ENCODE data around the gene RALGPS1. TPM values are rescaled to one million over a fixed set of nuclear protein-coding genes. Genes with fewer than 3 reads are reported as not detected.
"Not testable (repeated sequence)": the region's sequence is repeated elsewhere in the genome, so short reads cannot be mapped to it uniquely, and the experiment has no call there.

The RALGPS1 gene
- total RNA-seq, 1 experiment from 2014 or later = 2.2 TPM

- no peak for DNase-seq (ENCODE audit: low spot score)
These were observed 74.3 kb downstream of the RALGPS1 start for GRCh38 chr9:126988857-126989256.

DNA sequence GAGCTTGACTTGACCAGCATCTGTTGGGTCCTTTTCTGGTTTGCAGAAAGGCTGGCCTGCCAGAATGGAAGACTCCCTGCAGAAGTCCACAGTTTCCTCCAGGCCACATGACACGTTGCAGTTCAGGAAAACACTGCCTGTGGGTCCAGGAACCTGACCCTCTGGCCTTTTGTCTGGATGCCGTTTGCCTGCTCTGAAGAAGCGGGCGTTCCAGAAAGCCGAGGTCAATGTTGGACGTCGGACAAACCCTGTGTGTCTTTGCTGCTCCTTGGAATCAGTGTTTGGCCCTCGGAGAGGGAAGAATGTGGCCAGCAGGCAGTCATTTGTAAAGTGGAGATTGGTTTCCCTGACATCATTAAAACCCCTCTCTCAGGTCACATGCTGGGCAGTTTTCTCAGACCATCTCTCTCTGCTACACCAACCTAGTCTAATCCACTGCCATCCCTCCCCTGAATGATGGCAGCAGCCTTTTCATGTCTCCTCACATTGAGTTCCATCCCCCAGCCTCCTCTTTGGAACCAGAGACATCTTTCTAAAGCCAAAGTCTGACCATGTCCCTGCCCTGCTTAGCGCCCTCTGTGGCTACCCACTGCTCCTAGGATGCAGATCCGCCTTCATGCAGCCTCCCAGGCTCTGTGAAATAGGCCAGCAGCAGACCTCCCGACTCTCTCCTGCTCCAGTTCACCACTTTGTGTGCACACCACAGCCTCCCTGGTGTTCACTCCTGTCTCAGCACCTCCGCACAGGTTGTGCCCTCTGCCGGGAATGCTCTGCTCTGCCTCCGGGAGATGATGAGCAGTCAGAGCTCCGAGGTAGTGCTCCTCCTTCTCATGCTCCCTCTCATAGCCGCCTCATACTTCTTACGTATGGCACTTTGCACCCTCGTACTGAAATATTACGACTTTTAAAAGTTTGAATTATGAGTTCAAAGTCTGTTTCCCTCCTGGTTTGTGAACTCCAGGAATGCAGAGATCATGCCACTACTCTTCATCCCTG is 75.6 kb downstream of the RALGPS1 start:
- no peak for DNase-seq (ENCODE audit: low spot score)

GRCh38 chr9:126991183-126991582 is 76.6 kb downstream of the RALGPS1 start:
- no peak for DNase-seq (ENCODE audit: low spot score)

DNA sequence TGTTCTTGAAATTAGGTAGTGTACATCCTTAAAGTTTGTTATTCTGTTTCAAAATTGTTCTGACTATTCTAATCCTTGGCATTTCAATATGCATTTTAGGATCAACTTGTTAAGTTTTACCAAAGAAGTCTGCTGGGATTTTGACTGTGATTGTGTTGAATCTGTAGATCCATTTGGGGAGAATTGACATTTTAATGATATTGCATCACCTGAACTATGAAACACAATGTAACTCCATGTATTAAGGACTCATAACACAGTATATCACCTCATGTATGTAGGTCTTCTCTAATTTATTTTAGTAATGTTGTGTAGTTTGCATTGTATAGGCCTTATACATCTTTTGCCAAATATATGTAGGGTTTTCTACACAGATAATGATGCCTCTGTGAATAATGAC is 77.8 kb downstream of the RALGPS1 start:
- no peak for DNase-seq (ENCODE audit: low spot score)

GRCh38 chr9:126999315-127000068 is 84.9 kb downstream of the RALGPS1 start:
- DNase-seq (ENCODE audit: low spot score) = no peak

DNA sequence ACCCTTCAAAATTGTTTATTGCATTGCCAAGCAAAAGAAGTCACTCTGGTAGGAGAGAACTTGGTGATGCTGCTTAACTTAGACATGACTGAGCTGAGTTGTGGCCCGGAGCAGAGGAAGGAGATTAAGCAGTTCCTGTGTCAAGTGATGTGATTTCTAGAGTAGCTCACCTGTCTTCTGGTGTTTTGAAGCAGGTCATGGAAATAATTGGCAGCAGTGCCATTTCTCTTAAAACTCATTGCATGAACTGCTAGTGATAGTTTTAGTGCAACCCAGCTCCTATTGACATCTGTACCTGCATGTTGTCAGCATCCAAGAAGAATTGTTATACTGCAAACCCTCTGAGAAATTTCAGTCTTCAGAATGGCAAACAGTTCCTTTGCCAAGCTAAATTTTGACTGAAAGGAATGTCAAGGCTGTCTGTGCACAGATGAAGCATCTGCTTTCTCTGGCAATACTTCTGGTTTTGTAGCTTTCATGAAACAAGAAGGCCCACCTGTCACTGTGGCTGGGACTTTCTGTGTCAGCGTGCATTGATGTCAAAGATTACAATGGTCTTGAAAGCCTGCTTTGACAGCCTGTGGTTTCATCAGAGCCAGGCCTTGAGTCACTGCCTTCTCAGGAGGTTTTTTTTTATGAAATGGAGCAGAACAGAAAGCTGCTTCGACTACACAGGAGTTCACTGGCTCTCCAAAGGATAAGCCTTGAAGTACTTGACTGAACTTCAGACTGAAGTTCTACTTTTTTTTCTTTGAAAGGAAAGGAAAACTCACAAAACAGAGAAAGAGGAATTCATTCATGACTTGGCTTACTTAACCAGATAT is 90.6 kb downstream of the RALGPS1 start:
- no peak for DNase-seq (ENCODE audit: low spot score)

- DNase-seq (ENCODE audit: low spot score) = no peak
These were observed 91.3 kb downstream of the RALGPS1 start for GRCh38 chr9:127005770-127006314.

GRCh38 chr9:127007638-127008037 is 93.1 kb downstream of the RALGPS1 start:
- DNase-seq (ENCODE audit: low spot score) = no peak

- DNase-seq (ENCODE audit: low spot score) = no peak
These were observed 93.5 kb downstream of the RALGPS1 start for GRCh38 chr9:127008076-127008475.

DNA sequence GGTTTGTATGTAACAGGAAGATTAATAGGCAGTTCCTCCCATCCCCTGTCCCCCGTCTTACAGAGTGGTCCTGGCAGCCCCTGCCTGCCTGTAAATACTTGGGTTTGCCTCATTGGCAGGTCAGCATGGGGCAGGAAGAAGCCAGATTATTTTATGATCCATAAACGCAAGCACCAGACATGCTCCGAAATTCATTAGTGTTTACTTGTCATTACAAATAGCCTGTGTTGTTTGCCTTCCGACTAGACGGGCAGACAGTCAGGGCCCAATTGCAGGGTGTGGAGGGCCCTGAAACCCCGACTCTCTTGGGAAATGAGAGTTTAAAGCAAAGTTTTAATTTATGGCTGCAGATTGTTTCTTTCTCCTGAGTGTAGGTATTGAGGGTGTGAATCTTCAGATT is 97.2 kb downstream of the RALGPS1 start:
- no peak for DNase-seq (ENCODE audit: low spot score)

DNA sequence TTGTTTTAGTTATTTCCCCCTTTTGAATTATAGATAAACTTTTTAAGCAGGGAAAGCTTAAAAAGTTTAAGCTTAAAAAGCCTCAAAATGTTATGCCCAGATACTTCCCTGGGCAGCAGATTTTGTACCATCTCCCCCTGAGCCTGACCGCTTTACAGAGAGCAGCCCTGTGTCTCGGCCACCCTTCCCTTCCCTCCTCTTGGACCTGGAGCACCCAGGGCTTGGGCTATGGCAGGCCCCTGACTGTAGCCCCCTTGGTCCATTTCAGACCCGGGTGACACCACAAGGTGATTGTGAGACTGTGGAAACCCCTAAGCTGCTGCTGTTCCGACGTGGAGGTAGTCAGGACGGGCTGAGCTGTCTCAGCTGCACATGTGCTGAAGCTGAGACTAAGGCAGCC is 97.7 kb downstream of the RALGPS1 start:
- no peak for DNase-seq (ENCODE audit: low spot score)

DNA sequence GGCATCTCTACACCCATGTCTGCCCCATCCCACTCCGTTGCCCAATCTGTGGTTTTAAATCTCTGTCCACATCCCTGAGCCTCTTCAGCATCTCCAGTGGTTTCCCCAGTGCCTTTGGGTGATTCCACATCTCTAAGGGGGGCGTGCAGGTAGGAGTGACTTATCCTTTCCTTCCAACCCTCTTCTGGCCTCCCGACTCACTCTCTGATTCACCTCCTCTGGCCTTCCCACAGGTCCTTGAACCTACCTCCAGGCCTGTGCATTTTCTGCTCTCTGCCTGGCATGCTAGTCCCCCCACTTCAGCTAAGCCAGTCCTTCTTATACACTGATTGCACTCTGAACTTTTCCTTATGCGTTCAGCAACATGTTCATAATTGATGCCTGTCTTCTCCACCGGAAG is 99.0 kb downstream of the RALGPS1 start:
- DNase-seq (ENCODE audit: low spot score) = no peak

DNA sequence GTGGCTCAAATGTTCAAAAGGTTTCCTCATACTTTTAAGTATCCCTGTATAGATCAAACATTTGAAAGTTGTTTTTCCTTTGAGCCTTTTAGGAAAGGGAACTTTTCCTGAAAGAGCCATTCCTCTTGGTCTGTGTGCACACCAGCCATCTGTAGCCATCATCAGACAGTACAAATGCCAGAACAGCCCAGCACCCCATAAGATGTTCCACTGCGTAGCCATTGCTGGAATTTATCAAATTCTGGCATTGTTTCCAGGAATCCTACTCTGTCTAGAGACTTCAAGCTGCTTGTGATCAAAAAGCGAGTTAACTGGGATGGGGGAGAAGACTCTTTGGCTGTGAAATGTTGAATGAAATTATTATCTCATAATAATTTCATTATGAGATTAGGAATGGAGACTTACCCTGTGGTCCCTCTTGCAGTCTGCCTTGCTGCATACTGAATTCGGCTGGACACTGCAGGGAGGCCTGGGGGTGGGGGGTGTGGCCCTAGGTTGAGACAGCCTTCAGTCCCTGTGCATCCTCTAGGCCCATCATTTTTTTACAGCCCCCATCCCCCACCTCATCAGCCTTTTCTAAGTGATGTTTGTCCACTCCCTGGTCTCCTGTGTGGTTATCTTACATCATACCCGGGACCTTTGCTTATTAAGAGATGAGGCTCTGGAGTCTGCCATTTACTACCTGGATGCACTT is 99.8 kb downstream of the RALGPS1 start:
- no peak for DNase-seq (ENCODE audit: low spot score)

GRCh38 chr9:127014910-127015540 is 100.4 kb downstream of the RALGPS1 start:
- no peak for DNase-seq (ENCODE audit: low spot score)

- DNase-seq (ENCODE audit: low spot score) = no peak
These were observed 101.4 kb downstream of the RALGPS1 start for GRCh38 chr9:127015921-127016512.

GRCh38 chr9:127017979-127018378 is 103.4 kb downstream of the RALGPS1 start:
- DNase-seq (ENCODE audit: low spot score) = not testable (repeated sequence)

GRCh38 chr9:127018935-127019334 is 104.4 kb downstream of the RALGPS1 start:
- DNase-seq (ENCODE audit: low spot score) = no peak

- DNase-seq (ENCODE audit: low spot score) = no peak
These were observed 105.6 kb downstream of the RALGPS1 start for GRCh38 chr9:127020036-127020801.

- DNase-seq (ENCODE audit: low spot score) = no peak
These were observed 106.2 kb downstream of the RALGPS1 start for GRCh38 chr9:127020802-127021078.
